Occipital lobe (tissue), 2 donors: ENCODE results near the gene CDH6. TPM values are rescaled to one million over a fixed set of nuclear protein-coding genes. Genes with fewer than 3 reads are reported as not detected.

Experiments used
- DNase-seq: peaks from one replicate; lab custom pipeline; 2025; lab: John Stamatoyannopoulos, UW
- total RNA-seq: library from RNA; depleted of rRNA; stranded (reverse); fragments of >200 nt; gene quantifications from one replicate; pipeline ENCODE4 v1.2.3, GENCODE V29; 2014

Gene CDH6
- total RNA-seq, 1 donor from 2014 or later: 21.5 TPM

DNA sequence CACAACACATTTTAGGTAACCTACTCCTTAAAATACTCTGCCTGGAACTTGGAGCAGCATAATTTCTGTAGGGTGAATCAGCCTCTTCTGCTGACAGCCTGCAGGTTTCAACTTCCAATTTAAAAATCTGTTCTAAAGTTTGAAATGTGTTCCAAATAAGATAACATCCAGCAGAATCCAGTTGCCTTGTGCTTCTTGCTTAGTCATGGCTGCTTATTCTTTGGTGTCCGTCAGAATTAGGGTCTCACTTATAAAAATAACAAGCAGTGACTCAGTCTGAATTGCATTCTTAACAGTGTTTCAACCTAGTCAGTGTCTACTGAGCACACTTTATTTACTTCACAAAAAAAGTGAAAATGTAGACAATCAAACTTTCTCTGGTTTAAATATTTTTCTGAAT lies 3.7 kb downstream of the CDH6 start:
- DNase-seq: no peak

DNA sequence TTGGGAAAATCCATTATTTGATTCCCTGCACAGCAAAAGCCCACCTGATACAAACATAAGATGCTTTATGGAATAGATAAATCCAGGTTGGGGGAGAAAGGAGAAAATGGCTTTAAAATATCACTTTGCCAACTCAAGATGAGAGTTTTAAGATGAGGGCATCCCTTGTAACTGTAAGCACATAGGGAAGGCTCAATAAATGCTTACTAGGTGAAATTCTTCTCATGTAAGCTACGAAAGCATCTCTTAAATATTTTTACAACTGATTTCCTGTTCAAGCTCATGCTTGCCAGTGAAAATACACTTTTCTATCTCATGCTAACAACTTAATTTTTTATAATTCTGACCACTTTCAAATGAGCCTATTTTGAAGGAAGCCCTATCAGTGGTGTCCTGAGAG lies 11.5 kb downstream of the CDH6 start:
- no peak for DNase-seq

DNA sequence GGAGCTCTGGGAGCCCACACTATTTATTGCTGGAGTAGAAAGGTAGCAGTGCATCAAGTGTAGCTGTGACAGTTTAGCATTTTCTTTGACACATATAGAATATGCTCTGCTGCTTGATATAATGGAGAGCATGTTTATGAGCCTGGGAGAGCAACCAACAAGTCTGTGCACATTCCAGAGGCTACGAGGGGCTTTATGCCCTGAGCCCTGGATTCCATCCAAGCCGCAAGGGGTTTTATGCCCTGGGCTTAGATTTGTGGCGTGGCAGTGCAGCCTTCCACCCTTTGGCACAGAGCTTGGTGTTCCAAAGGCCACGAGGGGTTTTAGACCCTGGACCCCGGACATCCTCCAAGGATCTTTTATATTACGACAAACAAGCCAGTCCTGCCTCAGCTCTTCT lies 14.6 kb downstream of the CDH6 start:
- no peak for DNase-seq

DNA sequence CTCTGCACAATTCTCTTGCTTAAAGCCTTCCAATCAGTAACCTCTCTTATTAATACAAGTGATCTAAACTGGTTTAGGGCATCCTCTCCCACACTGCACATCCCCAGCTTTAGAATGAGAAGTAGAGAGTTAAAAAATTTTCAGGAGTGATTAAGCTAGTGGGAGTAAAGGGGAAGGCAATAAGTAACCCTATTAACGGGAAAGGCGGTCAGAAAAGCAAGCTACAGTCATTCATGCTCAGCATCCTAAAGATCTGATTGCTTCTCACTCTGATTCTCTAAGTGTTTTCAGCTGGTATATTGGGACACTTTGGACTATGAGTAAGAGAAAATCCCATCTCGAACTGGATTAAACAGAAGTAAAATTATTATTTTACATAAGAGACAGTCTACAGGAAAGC lies 15.8 kb downstream of the CDH6 start:
- DNase-seq: no peak

DNA sequence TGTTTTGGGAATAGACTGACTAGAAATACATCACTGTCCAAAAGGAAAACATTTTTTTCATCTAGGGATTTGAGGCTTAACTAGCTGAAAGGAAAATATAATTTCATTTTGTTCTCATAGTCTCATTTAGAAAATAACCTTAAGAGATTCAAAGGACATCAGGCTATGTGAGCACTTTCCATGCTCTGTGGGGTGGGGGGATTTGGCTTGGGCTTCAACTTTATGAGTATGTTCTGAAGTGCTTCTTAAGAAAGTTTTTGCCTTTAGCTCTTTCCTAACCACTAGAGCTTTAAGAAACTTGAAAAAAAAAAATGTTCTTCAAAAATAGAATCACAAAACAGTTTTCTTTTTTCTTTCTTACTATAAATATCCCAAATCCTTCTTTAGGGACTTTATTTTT lies 17.6 kb downstream of the CDH6 start:
- DNase-seq: no peak

DNA sequence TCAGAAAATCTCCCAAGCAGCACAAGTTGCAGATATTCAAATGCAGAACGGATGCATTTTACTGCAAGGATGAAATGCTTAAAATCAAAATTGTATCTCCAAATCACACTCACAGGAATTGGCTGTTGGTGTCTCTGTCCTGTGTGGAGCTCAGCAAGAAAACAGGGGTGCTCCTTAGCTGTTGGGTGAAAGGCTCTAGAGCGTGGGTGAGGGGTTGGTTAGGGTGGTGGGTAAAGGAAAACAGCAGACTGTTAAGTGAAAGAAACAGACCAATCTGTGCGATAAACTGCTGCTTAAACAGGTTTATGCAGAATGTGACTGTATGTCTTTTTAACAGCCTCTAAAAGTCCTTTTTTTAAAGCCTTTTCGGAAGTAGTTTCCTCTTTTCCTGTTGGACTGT lies 19.8 kb downstream of the CDH6 start:
- DNase-seq: no peak

DNA sequence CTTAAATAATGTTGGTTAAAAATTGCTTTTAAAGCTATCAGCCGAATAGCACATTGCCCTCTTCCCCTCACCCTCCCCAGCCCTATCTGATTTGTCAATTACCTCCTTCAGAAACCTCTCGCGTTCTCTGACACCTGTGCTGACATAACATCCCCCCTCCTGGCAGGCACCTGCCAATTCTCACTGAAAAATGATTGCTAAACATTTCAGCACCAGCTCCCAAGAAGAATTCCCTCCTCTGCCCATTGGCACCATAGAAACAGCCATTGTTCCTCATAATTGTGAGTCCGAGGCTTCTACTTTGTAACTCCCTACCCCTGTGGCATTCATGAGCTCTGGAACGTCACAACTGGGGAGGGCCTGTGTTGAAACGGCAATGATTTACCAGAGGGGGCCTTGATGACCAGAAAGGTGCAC lies 20.2 kb downstream of the CDH6 start:
- no peak for DNase-seq

DNA sequence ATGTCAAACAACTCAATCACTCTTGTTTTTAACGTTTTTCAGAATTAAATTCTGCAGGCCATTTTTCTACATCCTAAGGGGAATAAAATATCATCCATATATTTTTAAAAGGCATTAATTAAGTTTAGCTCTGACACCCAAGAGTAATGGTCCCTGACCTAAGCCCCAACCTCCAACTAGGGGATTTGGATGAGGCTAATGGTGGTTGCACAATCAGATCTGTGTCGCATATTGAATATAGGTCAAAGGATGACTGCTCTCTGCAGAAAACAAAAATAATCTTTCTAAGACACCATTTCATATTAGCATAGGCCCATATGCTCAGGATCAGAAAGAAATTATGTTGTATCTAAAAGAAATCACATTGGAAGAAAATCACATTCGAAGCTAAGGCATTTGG lies 20.7 kb downstream of the CDH6 start:
- no peak for DNase-seq

DNA sequence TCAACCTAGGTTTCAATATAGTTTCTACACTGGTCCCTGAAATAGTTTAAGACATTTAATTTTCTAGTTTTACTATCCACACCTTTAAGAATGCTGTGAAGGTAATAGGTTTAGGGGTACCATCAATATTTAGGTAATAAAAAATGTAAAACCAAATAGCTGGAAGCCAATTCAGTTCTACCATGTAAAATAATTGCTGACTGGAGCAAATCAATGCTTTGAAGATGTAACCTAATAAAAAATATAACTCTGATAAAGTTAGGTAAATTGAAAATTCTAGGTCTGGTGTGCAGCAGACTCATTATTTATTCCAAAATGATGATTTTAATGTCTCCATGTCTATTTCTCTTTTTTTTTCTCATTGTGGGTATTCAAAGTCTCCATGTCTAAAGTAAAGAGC lies 21.8 kb downstream of the CDH6 start:
- no peak for DNase-seq

DNA sequence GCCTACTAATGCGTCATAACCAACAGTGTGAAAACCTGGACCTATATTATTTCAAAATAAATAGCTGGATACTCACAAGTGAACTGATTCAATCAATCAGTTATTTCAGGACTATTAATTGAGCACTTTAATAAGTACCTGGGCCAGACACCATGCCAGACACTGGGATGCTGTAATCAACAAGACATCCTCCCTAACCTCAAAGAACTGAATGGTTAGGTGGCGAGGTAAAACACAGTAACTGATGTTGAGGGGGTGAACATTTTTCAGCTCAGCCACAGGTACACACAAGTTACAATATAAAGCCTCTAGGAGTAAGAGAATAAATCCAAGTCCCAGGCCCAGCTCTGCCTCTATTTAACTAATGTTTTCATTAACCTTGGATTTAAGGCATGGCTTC lies 24.0 kb downstream of the CDH6 start:
- no peak for DNase-seq

DNA sequence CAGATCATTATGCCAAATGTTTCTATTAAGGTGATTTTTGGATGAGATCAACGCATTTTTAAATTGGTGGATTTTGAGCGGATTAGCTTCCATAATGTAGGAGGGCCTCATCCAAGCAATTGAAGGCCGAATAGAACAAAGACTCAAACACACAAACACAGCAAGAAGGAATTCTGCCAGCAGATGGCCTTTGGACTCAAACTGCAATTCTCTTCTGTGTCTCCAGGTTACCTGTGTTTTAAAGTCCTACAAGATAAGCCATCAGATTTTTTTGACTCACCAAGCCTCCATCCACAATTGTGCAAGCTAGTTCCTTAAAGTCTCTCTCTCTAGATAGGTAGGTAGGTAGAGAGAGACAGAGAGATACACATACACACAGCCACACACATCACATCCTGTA lies 25.5 kb downstream of the CDH6 start:
- DNase-seq: no peak

DNA sequence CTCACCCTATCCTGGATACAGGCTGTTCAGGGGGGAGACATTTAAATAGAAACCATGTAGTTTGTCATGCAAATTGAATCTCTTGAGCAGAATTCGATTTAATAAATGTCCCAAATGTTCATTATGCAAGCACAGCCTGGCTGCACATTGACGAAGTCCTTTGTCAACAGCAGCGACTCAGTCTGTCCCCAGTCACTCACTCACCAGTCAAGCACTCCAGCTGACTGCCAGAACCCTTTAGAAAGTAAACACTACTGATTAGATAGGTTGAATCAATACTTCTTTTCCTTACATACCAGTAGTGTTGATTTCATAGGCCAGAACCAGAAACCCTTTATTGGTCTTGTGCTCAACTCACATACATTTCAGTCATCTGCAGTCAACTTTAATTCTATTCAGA lies 27.5 kb downstream of the CDH6 start:
- DNase-seq: no peak

DNA sequence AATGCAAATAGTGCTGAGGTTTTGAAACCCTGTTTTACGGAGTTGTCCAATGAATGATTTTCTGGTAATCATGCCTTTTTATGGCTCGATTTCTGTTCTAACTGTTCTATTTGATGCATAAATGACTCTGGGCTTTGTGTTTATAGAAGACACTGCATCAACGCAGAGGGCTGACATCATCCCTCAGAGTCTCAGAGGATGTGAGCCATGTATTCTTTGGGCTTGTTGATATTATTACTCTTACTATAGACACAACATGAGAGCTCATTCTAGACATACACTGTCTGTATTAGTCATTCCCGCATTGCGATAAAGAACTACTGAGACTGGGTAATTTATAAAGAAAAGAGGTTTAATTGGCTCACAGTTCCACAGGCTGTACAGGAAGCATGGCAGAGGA lies 31.6 kb downstream of the CDH6 start:
- DNase-seq: no peak

DNA sequence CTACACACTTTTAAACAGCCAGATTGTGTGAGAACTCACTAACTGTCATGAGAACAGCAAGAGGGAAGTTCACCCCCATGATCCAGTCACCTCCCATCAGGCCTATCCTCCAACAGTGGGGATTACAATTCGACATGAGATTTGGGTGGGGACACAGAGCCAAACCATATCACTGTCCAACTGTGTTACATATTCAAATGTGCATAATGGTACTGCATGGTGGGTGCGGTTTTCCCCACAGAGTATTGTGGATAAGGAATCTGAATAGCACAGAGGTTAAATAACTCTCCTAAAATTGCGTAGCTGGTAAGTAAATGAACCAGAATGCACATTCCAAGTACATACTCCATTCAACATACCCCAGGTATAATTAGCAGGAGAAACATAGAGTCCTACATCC lies 32.1 kb downstream of the CDH6 start:
- DNase-seq: no peak

DNA sequence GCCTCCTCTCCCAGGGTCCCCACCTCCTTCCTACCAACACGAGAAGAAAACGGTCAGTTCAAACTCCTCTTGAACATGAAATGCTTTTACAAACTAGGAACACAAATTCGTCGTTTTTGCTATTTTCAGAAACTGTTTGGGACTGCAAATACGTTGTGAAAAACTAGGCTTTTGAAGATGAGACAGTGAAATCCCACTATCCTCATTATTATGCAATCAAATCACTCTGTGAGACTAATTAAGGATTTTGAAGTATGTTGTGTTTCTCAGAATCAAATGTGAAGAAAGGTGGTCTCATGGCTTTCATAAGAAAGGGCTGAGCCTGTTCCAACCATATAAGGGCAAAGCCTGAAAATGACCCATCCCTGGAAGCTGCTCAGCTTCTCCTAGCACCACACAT lies 33.2 kb downstream of the CDH6 start:
- DNase-seq: no peak

DNA sequence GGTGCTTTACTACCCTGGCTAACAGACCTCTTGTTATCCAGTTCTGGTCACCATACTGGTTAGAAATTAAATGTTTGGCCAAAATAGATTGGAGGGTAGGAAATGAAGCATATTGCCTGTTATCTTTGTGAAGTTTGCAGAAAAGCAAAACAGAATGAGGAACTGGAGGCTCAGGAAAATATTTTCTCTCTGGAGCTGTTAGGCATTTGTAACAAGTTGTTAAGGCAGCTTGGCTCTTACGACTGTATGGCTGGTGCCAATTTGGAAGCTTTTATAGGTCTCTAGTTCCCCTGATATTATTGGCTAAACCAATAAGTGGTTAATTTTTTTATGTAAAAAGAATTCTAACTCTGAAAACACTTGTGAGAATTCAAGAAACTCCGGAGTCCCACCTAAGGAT lies 35.8 kb downstream of the CDH6 start:
- DNase-seq: no peak

DNA sequence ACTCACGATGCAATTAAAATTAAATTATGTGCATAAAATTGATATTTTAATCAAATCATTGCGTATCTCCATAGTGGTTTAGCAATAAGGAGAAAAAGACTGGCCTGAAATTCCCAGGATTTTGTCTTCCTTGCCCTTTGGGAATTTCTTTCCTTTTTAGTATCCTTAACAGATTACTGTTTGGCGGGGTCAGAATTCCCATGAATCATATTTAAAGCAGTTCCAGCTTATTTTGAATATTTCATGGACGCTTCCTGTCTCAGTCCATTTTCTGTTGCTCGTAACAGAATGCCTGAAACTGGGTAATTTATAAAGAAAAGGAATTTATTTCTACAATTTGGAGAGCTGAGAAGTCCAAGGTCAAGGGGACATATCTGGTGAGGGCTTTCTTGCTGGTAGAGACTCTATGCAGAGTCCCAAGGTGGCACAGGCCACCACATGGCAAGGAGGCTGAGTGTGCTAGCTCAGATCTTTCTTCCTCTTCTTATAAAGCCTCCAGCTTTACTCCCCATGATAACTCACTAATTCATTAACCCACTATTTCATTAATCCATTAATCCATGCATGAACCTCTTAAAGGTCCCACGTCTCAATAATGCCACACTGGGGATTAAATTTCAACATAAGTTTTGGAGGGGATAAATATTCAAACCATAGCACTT lies 37.8 kb downstream of the CDH6 start:
- no peak for DNase-seq

DNA sequence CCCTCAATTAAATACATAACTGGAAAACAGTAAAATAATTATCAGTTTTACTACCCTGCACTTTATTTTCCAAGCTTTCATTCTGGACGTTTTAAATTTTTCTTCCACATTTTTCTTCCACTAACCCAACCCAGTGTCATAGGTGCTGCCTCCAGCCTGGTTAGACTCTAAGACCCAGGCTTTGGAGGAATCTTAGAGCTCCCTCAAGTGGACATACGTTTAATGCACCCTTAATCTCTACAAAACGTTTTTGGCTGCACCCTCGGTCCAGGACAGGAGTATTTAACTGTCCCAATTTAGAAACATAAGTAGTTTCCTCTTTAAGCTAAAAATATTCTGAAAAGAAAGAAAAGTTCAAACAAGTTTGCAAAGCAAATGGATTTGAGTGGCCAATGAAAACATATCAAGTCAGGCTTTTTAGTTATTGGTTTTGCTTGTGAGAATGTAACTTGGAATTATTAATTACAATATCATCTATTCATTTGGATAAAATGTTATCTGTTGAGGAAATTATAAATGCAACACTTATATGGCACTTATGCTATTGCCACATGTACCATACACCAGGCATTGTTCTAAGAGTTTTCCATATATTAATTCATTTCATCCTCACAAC lies 38.9 kb downstream of the CDH6 start:
- no peak for DNase-seq

DNA sequence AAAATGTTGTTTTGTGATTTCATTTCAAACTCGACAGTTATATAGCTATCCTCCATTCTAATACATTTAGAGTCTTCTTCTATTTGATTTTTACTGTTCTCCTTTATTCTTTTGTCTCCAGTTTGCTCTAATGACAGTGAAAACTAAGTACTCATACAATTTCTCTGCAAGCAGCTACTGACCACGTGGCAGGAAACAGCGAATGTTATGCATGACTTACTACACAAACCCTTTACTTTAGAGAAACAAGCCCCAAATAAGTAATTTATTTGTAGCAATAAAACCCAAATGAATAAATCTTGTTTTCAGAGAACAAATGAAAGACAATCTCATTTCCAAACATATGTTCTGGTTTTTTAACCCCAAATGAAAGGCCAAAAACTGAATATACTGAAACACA lies 41.9 kb downstream of the CDH6 start:
- DNase-seq: no peak

DNA sequence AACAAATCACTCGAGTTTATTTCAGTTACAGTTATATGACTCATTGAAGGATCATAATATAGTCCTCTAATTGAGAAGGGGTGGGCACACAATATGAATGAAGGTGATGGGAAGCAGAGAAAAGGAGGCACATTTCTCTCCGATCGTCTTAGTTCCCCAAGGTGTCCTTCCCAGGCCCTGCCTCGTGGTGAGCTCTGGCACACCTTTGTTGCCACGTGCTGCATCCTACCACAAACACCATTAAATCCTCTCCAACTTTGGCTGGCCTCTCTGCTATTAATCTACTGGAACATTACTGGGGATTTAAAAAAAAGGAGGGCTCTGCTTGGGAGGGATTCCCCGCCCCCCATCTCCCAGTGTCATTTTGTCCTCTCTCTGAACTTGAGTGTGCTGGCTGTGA lies 42.9 kb downstream of the CDH6 start:
- DNase-seq: no peak

DNA sequence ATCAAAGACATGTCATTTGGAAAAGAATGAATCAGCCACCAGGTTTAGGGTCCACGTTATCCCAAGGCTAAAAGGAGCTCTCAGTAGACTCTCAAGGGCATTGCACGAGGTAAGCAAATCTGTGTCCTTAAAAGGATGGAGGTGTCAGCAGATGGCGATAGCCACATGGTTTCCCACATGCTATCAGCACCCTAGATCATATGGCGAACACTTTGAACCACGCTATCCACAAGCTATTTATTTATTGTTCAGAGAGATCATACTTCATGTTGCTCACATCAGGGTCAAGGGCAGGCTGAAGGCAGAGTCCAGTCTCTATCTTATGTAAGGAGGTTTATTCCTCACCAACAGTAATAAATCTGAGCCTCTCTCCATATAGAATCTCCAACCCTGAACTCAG lies 43.7 kb downstream of the CDH6 start:
- no peak for DNase-seq

DNA sequence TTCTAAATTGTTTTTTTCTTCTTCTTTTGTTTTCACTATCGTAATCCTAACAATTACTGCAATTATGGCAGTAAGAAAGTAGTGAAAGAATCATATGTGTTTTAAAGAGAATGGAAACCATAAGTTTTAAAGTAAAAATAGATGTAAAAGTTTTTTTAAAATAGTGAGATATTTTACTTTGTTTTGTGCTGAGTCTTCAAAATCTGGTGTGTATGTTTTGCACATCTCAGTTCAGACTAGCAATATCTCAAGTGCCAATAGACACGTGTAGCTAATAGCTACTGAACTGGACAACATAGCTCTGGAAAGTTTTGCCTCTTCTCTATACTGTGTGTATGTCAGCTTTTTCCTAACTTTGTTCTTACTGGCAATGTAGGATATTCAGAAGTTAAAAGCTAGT lies 45.0 kb downstream of the CDH6 start:
- no peak for DNase-seq

DNA sequence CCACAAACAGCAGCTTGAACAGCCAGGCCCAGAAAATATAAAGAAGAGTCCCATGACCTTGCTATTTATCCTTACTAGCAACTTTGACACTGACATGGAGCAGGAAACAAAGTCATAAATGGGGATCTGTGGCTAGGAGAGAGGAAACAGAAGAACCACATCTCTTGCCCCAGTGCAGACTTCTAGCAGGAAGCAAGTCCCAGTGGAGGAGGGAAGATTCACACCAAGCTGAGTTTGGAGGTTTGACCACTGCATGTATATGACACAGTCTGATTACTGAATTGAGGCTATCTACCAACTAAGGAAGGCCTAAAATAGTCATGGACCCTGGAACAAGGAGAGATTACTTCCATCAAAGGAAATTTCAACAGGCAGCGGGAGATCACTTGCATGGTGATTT lies 51.4 kb downstream of the CDH6 start:
- DNase-seq: no peak

DNA sequence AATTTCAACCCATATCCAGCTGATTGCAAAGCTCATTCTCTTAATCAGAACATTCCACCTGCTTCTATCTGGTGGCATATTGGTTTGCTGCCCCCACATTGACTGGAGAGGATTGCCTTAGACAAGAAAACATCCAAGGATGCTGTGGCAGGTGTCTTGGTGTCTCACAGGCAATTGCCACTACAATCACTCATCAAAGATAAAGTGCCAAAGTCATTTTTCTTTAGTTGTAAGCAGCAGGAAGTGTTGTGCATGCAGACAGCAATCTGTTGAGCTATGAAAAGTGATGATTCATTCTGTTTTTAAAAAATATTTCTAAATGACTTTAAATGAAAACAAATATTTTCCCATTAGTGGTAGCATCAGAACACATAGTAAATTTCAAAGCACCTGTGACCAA lies 53.9 kb downstream of the CDH6 start:
- DNase-seq: no peak
